HCT116 (cell line): ENCODE results near the gene CD300LB. TPM values are rescaled to one million over a fixed set of nuclear protein-coding genes. Genes with fewer than 3 reads are reported as not detected.

Experiments used
- ATAC-seq: fragments of 200-7000 bp; cut with Tn5 transposase; 2 replicates; pipeline ENCODE4 v1.9.1; 2020; ENCODE audit warnings: mild to moderate bottlenecking, moderate library complexity
- BruUV-seq: library from RNA; stranded (reverse); fragments of 400-500 nt; replicated peaks from 2 replicates; lab custom pipeline; 2021; lab: Mats Ljungman, UMichigan
- CTCF ChIA-PET: fragments of 300-600 bp; sonication (Branson Sonifier 250); formaldehyde crosslinking; loops from one replicate; lab custom pipeline; 2021; ENCODE audit warnings: antibody characterized with exemption; lab: Charles Lee
- POLR2A ChIA-PET: fragments of 300-600, 350-600 bp; sonication (Branson Sonifier 250); formaldehyde crosslinking; loops from one replicate; lab custom pipeline; 2021; ENCODE audit warnings: antibody characterized with exemption; lab: Charles Lee
- RAD21 ChIA-PET, 2 experiments: fragments of 300-600 bp; sonication (Branson Sonifier 250); formaldehyde crosslinking; loops; one replicate each; lab custom pipeline; 2023; ENCODE audit warnings: low total read pairs in 2 of 2; ENCODE audit not compliant: uncharacterized antibody in 2 of 2, unreplicated experiment in 2 of 2, low non-redundant PET in 1 of 2; lab: Charles Lee
- DNase-seq: peaks from one replicate; pipeline ENCODE4 v3.0.0-alpha.2; 2010; ENCODE audit warnings: low read depth, low spot score
- H2AFZ ChIP-seq: fragments of 200-600 bp; shearing (Covaris generic), sonication (generic); 2 replicates; pipeline ENCODE4 v1.6.1; 2017; ENCODE audit warnings: low read depth, mixed run types, mixed read lengths, antibody characterized with exemption, low read length; ENCODE audit not compliant: poor library complexity, severe bottlenecking
- H3K27ac ChIP-seq: 2 replicates; pipeline ENCODE4 v1.5.1; 2012; ENCODE audit warnings: low read depth, low read length
- H3K27me3 ChIP-seq: fragments of 200-600 bp; sonication (generic); 2 replicates; pipeline ENCODE4 v1.6.1; 2016; ENCODE audit warnings: mixed run types, low read length, mixed read lengths; ENCODE audit not compliant: insufficient read depth
- H3K36me3 ChIP-seq, 2 experiments: fragments of 200-500 bp in 1 of 2; fragments of 200-600 bp in 1 of 2; sonication (Bioruptor generic) in 1 of 2; sonication (generic) in 1 of 2; 2 replicates each; pipeline versions ENCODE4 v1.5.1 to v1.6.1; 2014 to 2016; ENCODE audit warnings: low read length in 2 of 2, inconsistent platforms in 1 of 2, mixed read lengths in 1 of 2, mixed run types in 1 of 2; ENCODE audit not compliant: insufficient read depth in 2 of 2, control insufficient read depth in 1 of 2
- H3K4me1 ChIP-seq, 2 experiments: fragments of 200-600 bp in 1 of 2; sonication (generic) in 1 of 2; 2 replicates each; pipeline versions ENCODE4 v1.5.1 to v1.6.1; 2012 to 2017; ENCODE audit warnings: low read length in 2 of 2, inconsistent platforms in 1 of 2, mild to moderate bottlenecking in 1 of 2, mixed read lengths in 1 of 2, mixed run types in 1 of 2, moderate library complexity in 1 of 2; ENCODE audit not compliant: insufficient read depth in 2 of 2, control insufficient read depth in 1 of 2
- H3K4me2 ChIP-seq: fragments of 200-600 bp; sonication (generic); 2 replicates; pipeline ENCODE4 v1.6.1; 2017; ENCODE audit warnings: mixed run types, low read length, mixed read lengths
- H3K4me3 ChIP-seq, 2 experiments: fragments of 200-600 bp in 1 of 2; sonication (generic) in 1 of 2; replicated peaks in 1 of 2; 2 replicates each; pipeline ENCODE4 v1.5.1; 2011 to 2016; ENCODE audit warnings: low read length in 2 of 2, control low read depth in 1 of 2, low read depth in 1 of 2, mild to moderate bottlenecking in 1 of 2, mixed read lengths in 1 of 2, mixed run types in 1 of 2
- H3K79me2 ChIP-seq: fragments of 200-600 bp; sonication (generic); 2 replicates; pipeline ENCODE4 v1.6.1; 2017; ENCODE audit warnings: mild to moderate bottlenecking, mixed run types, low read length, moderate library complexity, mixed read lengths; ENCODE audit not compliant: insufficient read depth
- H3K9ac ChIP-seq: fragments of 200-600 bp; sonication (generic); 2 replicates; pipeline ENCODE4 v1.6.1; 2016; ENCODE audit warnings: low read length, mixed read lengths
- H3K9me2 ChIP-seq: fragments of 200-600 bp; sonication (generic), shearing (Covaris generic); 2 replicates; pipeline ENCODE4 v1.6.1; 2017; ENCODE audit warnings: mixed run types, mild to moderate bottlenecking, moderate library complexity; ENCODE audit not compliant: insufficient read depth
- H3K9me3 ChIP-seq, 2 experiments: fragments of 200-500 bp in 1 of 2; fragments of 200-600 bp in 1 of 2; sonication (Bioruptor generic) in 1 of 2; sonication (generic) in 1 of 2; 2 replicates each; pipeline ENCODE4 v1.6.1; 2014 to 2017; ENCODE audit warnings: low read length in 2 of 2, mixed read lengths in 2 of 2, inconsistent platforms in 1 of 2, low read depth in 1 of 2, mild to moderate bottlenecking in 1 of 2, mixed run types in 1 of 2, moderate library complexity in 1 of 2; ENCODE audit not compliant: control insufficient read depth in 1 of 2, insufficient read depth in 1 of 2
- H4K20me1 ChIP-seq: fragments of 200-600 bp; sonication (generic), shearing (Covaris generic); 2 replicates; pipeline ENCODE4 v1.6.1; 2017; ENCODE audit warnings: mixed run types, mild to moderate bottlenecking, moderate library complexity; ENCODE audit not compliant: insufficient read depth
- CEBPB ChIP-seq: IDR thresholded peaks from 2 replicates; pipeline ENCODE4 v1.6.1; 2012; ENCODE audit warnings: low read depth
- ELF1 ChIP-seq: IDR thresholded peaks from 2 replicates; pipeline ENCODE4 v1.6.1; 2012; ENCODE audit warnings: low read depth, borderline replicate concordance
- EZH2 ChIP-seq: fragments of 200-600 bp; sonication (generic); IDR thresholded peaks from 2 replicates; pipeline ENCODE4 v1.6.1; 2017; ENCODE audit warnings: antibody characterized with exemption, mixed run types
- FOSL1 ChIP-seq: IDR thresholded peaks from 2 replicates; pipeline ENCODE4 v1.6.1; 2012; ENCODE audit warnings: low read depth
- POLR2A ChIP-seq: IDR thresholded peaks from 2 replicates; pipeline ENCODE4 v1.7.0; 2011; ENCODE audit warnings: borderline replicate concordance; ENCODE audit not compliant: insufficient read depth, insufficient read length; ENCODE audit errors: extremely low read depth
- POLR2AphosphoS5 ChIP-seq: IDR thresholded peaks from 2 replicates; pipeline ENCODE4 v1.6.1; 2011; ENCODE audit warnings: mild to moderate bottlenecking, low read depth, low read length, moderate library complexity
- RAD21 ChIP-seq: IDR thresholded peaks from 2 replicates; pipeline ENCODE4 v1.6.1; 2012; ENCODE audit warnings: low read depth, mild to moderate bottlenecking
- SP1 ChIP-seq: IDR thresholded peaks from 2 replicates; pipeline ENCODE4 v1.6.1; 2012; ENCODE audit warnings: low read depth
- SRF ChIP-seq: IDR thresholded peaks from 2 replicates; pipeline ENCODE4 v1.6.1; 2012; ENCODE audit warnings: low read depth
- TCF7L2 ChIP-seq: IDR thresholded peaks from 2 replicates; pipeline ENCODE4 v1.7.0; 2011; ENCODE audit warnings: borderline replicate concordance, inconsistent platforms; ENCODE audit not compliant: insufficient read depth, insufficient read length; ENCODE audit errors: extremely low read depth
- intact Hi-C: fragments of 100-400 bp; cut with micrococcal nuclease; formaldehyde crosslinking; loops from 2 replicates; pipeline ENCODE4 v1.10.0; 2022
- total RNA-seq: library from RNA; stranded (reverse); gene quantifications from one replicate; pipeline ENCODE4 v1.2.1, GENCODE V29; 2021; ENCODE audit not compliant: unreplicated experiment
- TF ChIP-seq, protein P1 (sequence below), 3 experiments: fragments of 200-600 bp in 1 of 3; sonication (generic) in 1 of 3; IDR thresholded peaks in 2 of 3; conservative IDR thresholded peaks in 1 of 3; 2 replicates each; pipeline ENCODE4 v1.5.1; 2012 to 2017; ENCODE audit warnings: low read depth in 2 of 3, low read length in 2 of 3, antibody characterized with exemption in 1 of 3, borderline replicate concordance in 1 of 3, control low read depth in 1 of 3, mild to moderate bottlenecking in 1 of 3, mixed read lengths in 1 of 3, mixed run types in 1 of 3, moderate library complexity in 1 of 3; ENCODE audit not compliant: insufficient read depth in 1 of 3

CD300LB gene
- total RNA-seq, 1 experiment from 2014 or later: not detected

DNA sequence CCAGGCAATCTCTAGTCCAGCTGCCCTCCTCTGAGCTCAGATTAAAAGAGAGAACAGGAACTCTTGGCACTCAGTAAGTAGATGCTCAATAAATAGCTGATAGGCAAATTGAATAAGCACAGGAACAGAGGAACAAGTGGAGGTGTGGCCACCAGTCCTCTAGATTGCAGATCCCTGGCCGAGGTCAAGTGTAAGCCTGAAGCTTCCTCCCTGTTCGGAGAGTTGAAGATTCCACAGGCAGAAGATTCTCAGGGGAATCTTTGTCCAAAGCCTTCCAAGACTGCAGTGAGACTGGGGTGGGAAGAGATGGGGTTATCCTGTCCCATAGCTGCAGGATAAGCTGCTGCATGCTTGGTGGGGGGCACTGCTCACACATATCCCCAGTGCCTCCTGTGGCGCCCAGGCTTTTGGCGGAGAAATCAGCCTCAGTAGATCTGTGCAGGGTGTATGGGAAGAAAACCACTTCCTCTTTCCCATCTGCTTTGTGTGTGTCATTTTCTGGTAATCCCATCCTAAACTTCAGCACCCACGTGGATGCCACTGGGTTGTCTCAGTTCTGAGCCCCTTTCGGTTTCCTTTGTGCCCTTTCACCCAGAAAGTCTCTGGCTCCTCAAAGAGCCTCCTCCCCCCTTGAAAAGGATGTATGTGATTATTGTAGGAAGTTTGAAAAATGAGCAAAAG is 52.7 kb downstream of the CD300LB start (continued):
- TF ChIP-seq FOSL1 (no peak), RAD21 (no peak), POLR2A (no peak), TCF7L2 (no peak), ELF1 (no peak), EZH2 (no peak), POLR2AphosphoS5 (no peak), SRF (no peak), SP1 (no peak)
- TF ChIP-seq, protein P1, sequence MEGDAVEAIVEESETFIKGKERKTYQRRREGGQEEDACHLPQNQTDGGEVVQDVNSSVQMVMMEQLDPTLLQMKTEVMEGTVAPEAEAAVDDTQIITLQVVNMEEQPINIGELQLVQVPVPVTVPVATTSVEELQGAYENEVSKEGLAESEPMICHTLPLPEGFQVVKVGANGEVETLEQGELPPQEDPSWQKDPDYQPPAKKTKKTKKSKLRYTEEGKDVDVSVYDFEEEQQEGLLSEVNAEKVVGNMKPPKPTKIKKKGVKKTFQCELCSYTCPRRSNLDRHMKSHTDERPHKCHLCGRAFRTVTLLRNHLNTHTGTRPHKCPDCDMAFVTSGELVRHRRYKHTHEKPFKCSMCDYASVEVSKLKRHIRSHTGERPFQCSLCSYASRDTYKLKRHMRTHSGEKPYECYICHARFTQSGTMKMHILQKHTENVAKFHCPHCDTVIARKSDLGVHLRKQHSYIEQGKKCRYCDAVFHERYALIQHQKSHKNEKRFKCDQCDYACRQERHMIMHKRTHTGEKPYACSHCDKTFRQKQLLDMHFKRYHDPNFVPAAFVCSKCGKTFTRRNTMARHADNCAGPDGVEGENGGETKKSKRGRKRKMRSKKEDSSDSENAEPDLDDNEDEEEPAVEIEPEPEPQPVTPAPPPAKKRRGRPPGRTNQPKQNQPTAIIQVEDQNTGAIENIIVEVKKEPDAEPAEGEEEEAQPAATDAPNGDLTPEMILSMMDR (IDR thresholded peaks at IDR 0.05 in 2 of 3, conservative IDR thresholded peaks at IDR 0.05 in 1 of 3; ENCODE audit: borderline replicate concordance in 1 of 3, insufficient read depth in 1 of 3, low read depth in 2 of 3, low read length in 2 of 3): no peak

DNA sequence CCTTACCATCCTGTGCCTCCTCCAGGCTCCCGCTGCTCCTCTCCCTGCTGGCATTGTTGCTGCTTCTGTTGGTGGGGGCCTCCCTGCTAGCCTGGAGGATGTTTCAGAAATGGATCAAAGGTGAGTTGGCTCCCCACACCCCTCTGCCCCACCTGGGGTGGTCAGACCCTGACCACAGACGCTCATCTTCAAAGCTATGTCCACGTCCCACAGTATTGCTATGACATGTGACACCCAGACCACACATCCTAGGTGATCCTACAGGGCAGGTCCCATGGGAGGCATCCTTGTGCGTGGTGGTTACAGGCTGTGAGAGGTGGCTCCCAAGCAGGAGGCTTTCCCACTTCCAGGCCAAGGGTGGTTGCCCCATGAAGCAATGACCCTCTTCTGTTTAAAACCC is 53.9 kb downstream of the CD300LB start:
- ChIA-PET CTCF (interaction anchor here (1.2 kb wide), 1 partner anchor 98 kb away, joined by 4 read pairs; no protein-coding TSS in a partner anchor), RAD21 (interaction anchor here in 1 of 2 experiments (1.6 kb wide), 1 partner anchor 125 kb away, joined by 3 read pairs; no protein-coding TSS in a partner anchor), POLR2A (interaction anchor here (1.2 kb wide), 1 partner anchor 109 kb away, joined by 5 read pairs; no protein-coding TSS in a partner anchor)
- TF ChIP-seq CEBPB (no peak), EZH2 (no peak)
- TF ChIP-seq, protein P1 (IDR thresholded peaks at IDR 0.05 in 2 of 3, conservative IDR thresholded peaks at IDR 0.05 in 1 of 3; ENCODE audit: borderline replicate concordance in 1 of 3, insufficient read depth in 1 of 3, low read depth in 2 of 3, low read length in 2 of 3): no peak
- H3K36me3 ChIP-seq: no peaks in the 10 kb centered on the region
- no peak for ATAC-seq
- no peak overlapping the region for H3K9ac ChIP-seq
- no peak overlapping the region for H3K4me2 ChIP-seq
- H3K4me1 ChIP-seq: no peaks in the 10 kb centered on the region
- peaks cover 4 to 12% of the 10 kb centered on the region in 2 experiments; a peak in 2 of 4 replicates for H3K9me3 ChIP-seq
- H3K27me3 ChIP-seq: peaks cover 21% of the 10 kb centered on the region
- no peak overlapping the region for H3K27ac ChIP-seq
- no peak overlapping the region for H2AFZ ChIP-seq
- intact Hi-C loops: no loop called here
- no TSS peak for BruUV-seq
- H3K9me2 ChIP-seq: no peaks in the 10 kb centered on the region
- H4K20me1 ChIP-seq: no peaks in the 10 kb centered on the region
- no peak overlapping the region for H3K4me3 ChIP-seq
- H3K79me2 ChIP-seq: no peaks in the 10 kb centered on the region
- no peak for DNase-seq
